B cell (primary cell): ENCODE data around the gene SMC3. TPM values are rescaled to one million over a fixed set of nuclear protein-coding genes. Genes with fewer than 3 reads are reported as not detected.

ENCODE experiments used
- ATAC-seq: fragments of 200-7000 bp; cut with Tn5 transposase; one replicate; pipeline ENCODE4 v1.10.0; 2021; ENCODE audit warnings: low read depth, mild to moderate bottlenecking, moderate number of reproducible peaks, moderate library complexity
- CTCF ChIA-PET: fragments of 350-600 bp; sonication (Branson Sonifier 250); formaldehyde crosslinking; loops from one replicate; lab custom pipeline; 2021; ENCODE audit warnings: antibody characterized with exemption, inconsistent platforms; lab: Charles Lee
- POLR2A ChIA-PET: fragments of 350-600 bp; sonication (Branson Sonifier 250); formaldehyde crosslinking; loops from one replicate; lab custom pipeline; 2021; ENCODE audit warnings: antibody characterized with exemption; lab: Charles Lee
- DNase-seq: peaks from one replicate; pipeline ENCODE4 v3.0.0; 2013
- H2AFZ ChIP-seq: 2 replicates; pipeline ENCODE4 v1.6.1; 2012; ENCODE audit warnings: mild to moderate bottlenecking, low read depth, low read length; ENCODE audit not compliant: insufficient read depth, poor library complexity, severe bottlenecking
- H3K27ac ChIP-seq, 2 donors: 1 replicate in 1 of 2; 2 replicates in 1 of 2; pipeline ENCODE4 v1.5.1; 2012 to 2013; ENCODE audit warnings: low read length in 2 of 2, mild to moderate bottlenecking in 2 of 2, moderate library complexity in 1 of 2
- H3K27me3 ChIP-seq, 4 experiments: fragments of 200-600 bp in 1 of 4; sonication (generic) in 1 of 4; replicated peaks in 1 of 4; 1 replicate in 2 of 4; 2 replicates in 2 of 4; pipeline versions ENCODE4 v1.6.1 to v1.7.0; 2013 to 2016; ENCODE audit warnings: low read length in 3 of 4, mild to moderate bottlenecking in 2 of 4, mixed read lengths in 1 of 4, moderate library complexity in 1 of 4; ENCODE audit not compliant: insufficient read depth in 4 of 4, control insufficient read depth in 3 of 4; ENCODE audit errors: control extremely low read depth in 1 of 4
- H3K36me3 ChIP-seq, 2 experiments: replicated peaks in 1 of 2; 1 replicate in 1 of 2; 2 replicates in 1 of 2; pipeline versions ENCODE4 v1.6.1 to v1.7.1; 2013; ENCODE audit warnings: low read length in 1 of 2; ENCODE audit not compliant: insufficient read depth in 2 of 2, control insufficient read depth in 1 of 2; ENCODE audit errors: control extremely low read depth in 1 of 2, extremely low read depth in 1 of 2
- H3K4me1 ChIP-seq, 2 donors: fragments of 200-600 bp in 1 of 2; sonication (generic) in 1 of 2; 1 replicate in 1 of 2; 2 replicates in 1 of 2; pipeline versions ENCODE4 v1.5.1 to v1.6.1; 2013 to 2017; ENCODE audit warnings: low read length in 2 of 2; ENCODE audit not compliant: control insufficient read depth in 2 of 2, insufficient read depth in 2 of 2
- H3K4me2 ChIP-seq: replicated peaks from 2 replicates; pipeline ENCODE3; 2012; ENCODE audit warnings: mild to moderate bottlenecking, low read depth, low read length; ENCODE audit not compliant: poor library complexity, severe bottlenecking
- H3K4me3 ChIP-seq, 5 experiments: fragments of 200-600 bp in 1 of 5; sonication (generic) in 1 of 5; 1 replicate in 3 of 5; 2 replicates in 2 of 5; pipeline versions ENCODE4 v1.5.1 to v1.7.0; 2011 to 2016; ENCODE audit warnings: low read length in 4 of 5, mild to moderate bottlenecking in 4 of 5, low read depth in 2 of 5, control low read depth in 1 of 5, moderate library complexity in 1 of 5; ENCODE audit not compliant: insufficient read depth in 1 of 5; ENCODE audit errors: control extremely low read depth in 1 of 5, extremely low read depth in 1 of 5
- H3K79me2 ChIP-seq: fragments of 200-600 bp; sonication (generic); one replicate; pipeline ENCODE4 v1.6.0; 2016; ENCODE audit warnings: low read length; ENCODE audit not compliant: control insufficient read depth, insufficient read depth
- H3K9ac ChIP-seq: fragments of 200-600 bp; sonication (generic); 2 replicates; pipeline ENCODE4 v1.6.1; 2017; ENCODE audit warnings: mild to moderate bottlenecking, low read length, moderate library complexity
- H3K9me3 ChIP-seq, 3 donors: one replicate each; pipeline versions ENCODE4 v1.6.1 to v1.7.1; 2013; ENCODE audit warnings: low read length in 2 of 3; ENCODE audit not compliant: control insufficient read depth in 2 of 3, insufficient read depth in 1 of 3; ENCODE audit errors: control extremely low read depth in 1 of 3
- H4K20me1 ChIP-seq: 2 replicates; pipeline ENCODE4 v1.6.0; 2012; ENCODE audit warnings: mild to moderate bottlenecking, low read length; ENCODE audit not compliant: insufficient read depth, control insufficient read depth, poor library complexity, severe bottlenecking
- H3K27ac Mint-ChIP-seq: one replicate; pipeline ENCODE4 v1.8.0; 2021; ENCODE audit warnings: mixed read lengths
- H3K27me3 Mint-ChIP-seq: one replicate; pipeline ENCODE4 v1.8.0; 2021; ENCODE audit warnings: mixed read lengths
- H3K4me1 Mint-ChIP-seq: one replicate; pipeline ENCODE4 v1.8.0; 2021; ENCODE audit warnings: mixed read lengths
- H3K4me3 Mint-ChIP-seq: one replicate; pipeline ENCODE4 v1.8.0; 2021; ENCODE audit warnings: mixed read lengths
- H3K9me3 Mint-ChIP-seq: one replicate; pipeline ENCODE4 v1.8.0; 2022; ENCODE audit warnings: mixed read lengths; ENCODE audit not compliant: insufficient read depth
- EZH2 ChIP-seq: IDR thresholded peaks from 2 replicates; pipeline ENCODE4 v1.6.1; 2012; ENCODE audit warnings: borderline replicate concordance, low read depth, mild to moderate bottlenecking, moderate library complexity, low read length; ENCODE audit not compliant: insufficient read depth, poor library complexity, severe bottlenecking
- WGBS: methylation state at CpG from one replicate; pipeline ENCODE4 v1.1.5; 2013; ENCODE audit warnings: missing lambda C conversion rate; ENCODE audit not compliant: insufficient coverage; 5-methylcytosine and 5-hydroxymethylcytosine counted together
- intact Hi-C: fragments of 100-400 bp; cut with micrococcal nuclease; formaldehyde crosslinking; loops from one replicate; pipeline ENCODE4 v1.10.0; 2022
- polyA plus RNA-seq: library from polyadenylated mRNA; depleted of rRNA; stranded (reverse); fragments of >200 nt; gene quantifications from 2 replicates; pipeline ENCODE4 v1.2.3, GENCODE V29; 2012
- total RNA-seq, 2 donors: library from RNA; stranded (reverse); fragments of 120-200 nt in 1 of 2; gene quantifications; 1 replicate in 1 of 2; 2 replicates in 1 of 2; pipeline versions ENCODE4 v1.2.3 to v1.2.4, GENCODE V29; 2013 to 2022
- TF ChIP-seq, protein P1 (sequence below): fragments of 200-600 bp; IDR thresholded peaks from one replicate; pipeline ENCODE4 v1.8.0; 2022; ENCODE audit warnings: antibody characterized with exemption, mild to moderate bottlenecking

Gene SMC3
- total and polyA plus RNA-seq, 2 donors (not counting 1 experiment from before 2014, with no cell fraction given), result 6.1 to 45.8 TPM

- no peak overlapping the region for H3K4me3 Mint-ChIP-seq
- Histone ChIP-seq H2AFZ (no peak overlapping the region), H3K4me1 (no peaks in the 10 kb centered on the region), H3K79me2 (no peaks in the 10 kb centered on the region), H3K9me3 (no peaks in the 10 kb centered on the region), H3K36me3 (no peaks in the 10 kb centered on the region), H3K4me2 (no peak overlapping the region), H3K27ac (no peak overlapping the region), H4K20me1 (no peaks in the 10 kb centered on the region), H3K4me3 (no peak overlapping the region), H3K9ac (no peak overlapping the region), H3K27me3 (peaks cover 0 to 9% (median 2%) of the 10 kb centered on the region in 4 experiments)
- ChIA-PET POLR2A (no interaction called here), CTCF (no interaction called here)
- no peak overlapping the region for H3K27ac Mint-ChIP-seq
- intact Hi-C loops, result no loop called here
- no peaks in the 10 kb centered on the region for H3K9me3 Mint-ChIP-seq
- TF ChIP-seq, protein P1, sequence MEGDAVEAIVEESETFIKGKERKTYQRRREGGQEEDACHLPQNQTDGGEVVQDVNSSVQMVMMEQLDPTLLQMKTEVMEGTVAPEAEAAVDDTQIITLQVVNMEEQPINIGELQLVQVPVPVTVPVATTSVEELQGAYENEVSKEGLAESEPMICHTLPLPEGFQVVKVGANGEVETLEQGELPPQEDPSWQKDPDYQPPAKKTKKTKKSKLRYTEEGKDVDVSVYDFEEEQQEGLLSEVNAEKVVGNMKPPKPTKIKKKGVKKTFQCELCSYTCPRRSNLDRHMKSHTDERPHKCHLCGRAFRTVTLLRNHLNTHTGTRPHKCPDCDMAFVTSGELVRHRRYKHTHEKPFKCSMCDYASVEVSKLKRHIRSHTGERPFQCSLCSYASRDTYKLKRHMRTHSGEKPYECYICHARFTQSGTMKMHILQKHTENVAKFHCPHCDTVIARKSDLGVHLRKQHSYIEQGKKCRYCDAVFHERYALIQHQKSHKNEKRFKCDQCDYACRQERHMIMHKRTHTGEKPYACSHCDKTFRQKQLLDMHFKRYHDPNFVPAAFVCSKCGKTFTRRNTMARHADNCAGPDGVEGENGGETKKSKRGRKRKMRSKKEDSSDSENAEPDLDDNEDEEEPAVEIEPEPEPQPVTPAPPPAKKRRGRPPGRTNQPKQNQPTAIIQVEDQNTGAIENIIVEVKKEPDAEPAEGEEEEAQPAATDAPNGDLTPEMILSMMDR, result no peak
- no peak for TF ChIP-seq EZH2
- H3K4me1 Mint-ChIP-seq, result no peaks in the 10 kb centered on the region
- no peak for DNase-seq
- ATAC-seq, result no peak
- peaks cover 26% of the 10 kb centered on the region for H3K27me3 Mint-ChIP-seq
These were observed 60.7 kb downstream of the SMC3 start for GRCh38 chr10:110628161-110628560.

- ATAC-seq, result no peak
- Histone ChIP-seq H3K36me3 (no peaks in the 10 kb centered on the region), H3K4me3 (no peak overlapping the region), H3K79me2 (no peaks in the 10 kb centered on the region), H3K27me3 (peaks cover 0 to 9% (median 2%) of the 10 kb centered on the region in 4 experiments), H3K9ac (no peak overlapping the region), H3K9me3 (no peaks in the 10 kb centered on the region), H3K4me2 (no peak overlapping the region), H2AFZ (no peak overlapping the region), H3K27ac (no peak overlapping the region), H3K4me1 (no peaks in the 10 kb centered on the region), H4K20me1 (no peaks in the 10 kb centered on the region)
- ChIA-PET POLR2A (no interaction called here), CTCF (no interaction called here)
- intact Hi-C loops, result no loop called here
- H3K27ac Mint-ChIP-seq, result no peak overlapping the region
- no peaks in the 10 kb centered on the region for H3K4me1 Mint-ChIP-seq
- no peaks in the 10 kb centered on the region for H3K9me3 Mint-ChIP-seq
- H3K27me3 Mint-ChIP-seq, result peaks cover 23% of the 10 kb centered on the region
- DNase-seq, result no peak
- 100% methylated on average over 2 of the region's 3 CpGs for WGBS
- H3K4me3 Mint-ChIP-seq, result no peak overlapping the region
- no peak for TF ChIP-seq EZH2
- TF ChIP-seq, protein P1, result no peak
These were observed 62.2 kb downstream of the SMC3 start for GRCh38 chr10:110629680-110630191.
